Ishikawa (cell line): ENCODE data around the gene LARP1B.
A peak's percentile ranks its signal among the peaks of the same experiment; 100 is the strongest.

Experiments
- CEBPB ChIP-seq: IDR thresholded peaks from 2 replicates; pipeline ENCODE4 v1.6.1; 2012
- CREB1 ChIP-seq: IDR thresholded peaks from 2 replicates; pipeline ENCODE4 v1.6.1; 2012; ENCODE audit warnings: low read depth
- EGR1 ChIP-seq: IDR thresholded peaks from 2 replicates; pipeline ENCODE4 v1.6.1; 2012
- EP300 ChIP-seq: IDR thresholded peaks from 2 replicates; pipeline ENCODE4 v1.6.1; 2012; ENCODE audit warnings: borderline replicate concordance
- FOXM1 ChIP-seq: IDR thresholded peaks from 2 replicates; pipeline ENCODE4 v1.6.1; 2012; ENCODE audit warnings: low read depth, borderline replicate concordance
- NFIC ChIP-seq: IDR thresholded peaks from 2 replicates; pipeline ENCODE4 v1.6.1; 2012
- RAD21 ChIP-seq: IDR thresholded peaks from 2 replicates; pipeline ENCODE4 v1.6.1; 2012; ENCODE audit warnings: low read depth
- TAF1 ChIP-seq: IDR thresholded peaks from 2 replicates; pipeline ENCODE4 v1.6.1; 2012; ENCODE audit warnings: low read depth, mild to moderate bottlenecking
- TCF12 ChIP-seq: IDR thresholded peaks from 2 replicates; pipeline ENCODE4 v1.6.1; 2012; ENCODE audit warnings: low read depth
- TEAD4 ChIP-seq: IDR thresholded peaks from 2 replicates; pipeline ENCODE4 v1.6.1; 2012
- YY1 ChIP-seq: IDR thresholded peaks from 2 replicates; pipeline ENCODE4 v1.6.1; 2012; ENCODE audit warnings: low read depth
- ZBTB7A ChIP-seq: IDR thresholded peaks from 2 replicates; pipeline ENCODE4 v1.6.1; 2012; ENCODE audit warnings: low read depth
- TF ChIP-seq, protein P1 (sequence below): IDR thresholded peaks from 2 replicates; pipeline ENCODE4 v1.6.1; 2012
- TF ChIP-seq, protein P2 (sequence below): IDR thresholded peaks from 2 replicates; pipeline ENCODE4 v1.6.1; 2012; ENCODE audit warnings: low read depth, mild to moderate bottlenecking
- TF ChIP-seq, protein P3 (sequence below): IDR thresholded peaks from 2 replicates; pipeline ENCODE4 v1.6.1; 2012

Gene LARP1B

DNA sequence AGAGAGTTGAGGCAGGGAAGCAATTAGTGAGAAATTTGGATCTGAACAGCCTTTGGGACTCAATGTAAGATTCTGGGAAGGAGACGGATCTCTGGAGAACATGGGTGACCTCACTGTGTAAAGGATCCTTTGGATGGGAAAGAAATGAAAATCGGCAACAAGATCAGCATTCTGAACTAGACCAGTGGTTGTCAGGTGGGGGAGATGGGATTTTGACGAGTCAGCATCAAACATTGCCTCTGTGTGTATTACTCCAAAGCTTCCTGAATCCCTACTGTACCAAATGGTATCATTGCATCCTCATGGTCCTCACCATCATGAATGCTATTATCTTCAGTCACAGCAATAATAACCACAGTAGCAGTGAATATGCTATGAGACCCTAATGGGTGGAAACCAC, 173.7 kb downstream of the LARP1B start:
- TF ChIP-seq EGR1 (no peak), CREB1 (no peak), TAF1 (no peak), RAD21 (no peak), TEAD4 (no peak), CEBPB (no peak), TCF12 (no peak)
- TF ChIP-seq, protein P1, sequence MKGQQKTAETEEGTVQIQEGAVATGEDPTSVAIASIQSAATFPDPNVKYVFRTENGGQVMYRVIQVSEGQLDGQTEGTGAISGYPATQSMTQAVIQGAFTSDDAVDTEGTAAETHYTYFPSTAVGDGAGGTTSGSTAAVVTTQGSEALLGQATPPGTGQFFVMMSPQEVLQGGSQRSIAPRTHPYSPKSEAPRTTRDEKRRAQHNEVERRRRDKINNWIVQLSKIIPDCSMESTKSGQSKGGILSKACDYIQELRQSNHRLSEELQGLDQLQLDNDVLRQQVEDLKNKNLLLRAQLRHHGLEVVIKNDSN: no peak

DNA sequence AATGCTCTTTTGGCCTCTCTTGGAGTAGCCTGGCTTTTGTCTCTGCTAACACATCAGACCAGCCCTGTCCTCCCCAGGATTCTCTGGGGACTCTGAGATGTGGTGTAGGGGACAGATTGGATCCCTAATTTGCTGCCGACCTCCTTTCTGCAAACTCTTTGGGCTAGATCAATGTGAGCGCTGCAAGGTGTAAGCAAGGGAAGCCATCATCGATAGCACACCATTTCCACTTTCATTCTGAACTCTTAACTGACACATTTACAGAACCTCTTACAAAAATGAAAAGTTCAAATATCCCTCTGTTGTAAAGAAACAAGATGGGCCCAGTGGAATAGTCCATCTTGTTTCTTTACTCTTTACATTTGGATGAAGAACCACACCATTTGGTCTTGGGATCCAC, 179.9 kb downstream of the LARP1B start:
- TF ChIP-seq EGR1 (no peak), YY1 (no peak), CEBPB (no peak), EP300 (no peak)

DNA sequence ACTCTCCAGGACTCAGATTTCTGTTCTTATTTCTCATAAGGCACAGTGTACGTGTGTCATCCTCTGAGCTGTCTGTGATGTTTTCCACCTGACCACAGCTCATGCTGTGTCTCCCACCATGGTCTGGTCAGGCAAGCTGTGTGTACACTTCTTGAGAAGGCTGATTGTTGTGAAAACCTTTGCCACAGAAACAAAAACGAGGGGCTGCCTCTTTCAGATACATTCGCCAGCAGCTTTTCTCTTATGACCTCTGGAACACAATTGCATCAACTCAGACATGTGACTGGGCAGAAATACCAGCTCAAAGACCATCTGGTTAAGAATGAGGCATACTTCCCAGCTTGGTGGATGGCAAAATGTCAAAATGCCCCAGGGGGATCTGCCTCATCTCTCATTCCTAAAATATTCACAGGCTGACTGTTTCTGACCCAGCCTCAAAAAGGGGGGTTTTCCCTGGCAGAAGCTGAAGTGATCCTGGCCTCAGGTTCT, 180.4 kb downstream of the LARP1B start:
- TF ChIP-seq NFIC (0 out of 2 replicates have a peak, but pooled peaks have one; percentile 7), TCF12 (no peak)

DNA sequence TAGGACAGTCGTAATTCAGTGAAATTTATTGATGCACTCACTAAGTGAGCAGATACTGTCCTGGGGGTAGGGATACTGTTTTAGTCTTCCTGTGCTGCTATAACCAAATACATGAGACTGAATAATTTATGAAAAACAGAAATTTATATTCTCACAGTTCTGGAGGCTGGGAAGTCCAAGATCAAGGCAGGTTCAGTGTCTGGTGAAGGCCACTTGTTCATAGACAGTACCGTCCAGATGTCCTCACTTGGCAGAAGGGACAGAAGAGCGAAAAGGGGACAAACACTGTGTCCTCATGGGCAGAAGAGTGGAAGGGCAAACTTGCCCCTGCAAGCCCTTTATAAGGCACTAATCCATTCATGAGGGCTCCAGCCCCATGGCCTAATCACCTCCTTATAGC, 180.9 kb downstream of the LARP1B start:
- TF ChIP-seq NFIC (no peak), CEBPB (no peak), CREB1 (no peak), ZBTB7A (no peak)
- TF ChIP-seq, protein P2, sequence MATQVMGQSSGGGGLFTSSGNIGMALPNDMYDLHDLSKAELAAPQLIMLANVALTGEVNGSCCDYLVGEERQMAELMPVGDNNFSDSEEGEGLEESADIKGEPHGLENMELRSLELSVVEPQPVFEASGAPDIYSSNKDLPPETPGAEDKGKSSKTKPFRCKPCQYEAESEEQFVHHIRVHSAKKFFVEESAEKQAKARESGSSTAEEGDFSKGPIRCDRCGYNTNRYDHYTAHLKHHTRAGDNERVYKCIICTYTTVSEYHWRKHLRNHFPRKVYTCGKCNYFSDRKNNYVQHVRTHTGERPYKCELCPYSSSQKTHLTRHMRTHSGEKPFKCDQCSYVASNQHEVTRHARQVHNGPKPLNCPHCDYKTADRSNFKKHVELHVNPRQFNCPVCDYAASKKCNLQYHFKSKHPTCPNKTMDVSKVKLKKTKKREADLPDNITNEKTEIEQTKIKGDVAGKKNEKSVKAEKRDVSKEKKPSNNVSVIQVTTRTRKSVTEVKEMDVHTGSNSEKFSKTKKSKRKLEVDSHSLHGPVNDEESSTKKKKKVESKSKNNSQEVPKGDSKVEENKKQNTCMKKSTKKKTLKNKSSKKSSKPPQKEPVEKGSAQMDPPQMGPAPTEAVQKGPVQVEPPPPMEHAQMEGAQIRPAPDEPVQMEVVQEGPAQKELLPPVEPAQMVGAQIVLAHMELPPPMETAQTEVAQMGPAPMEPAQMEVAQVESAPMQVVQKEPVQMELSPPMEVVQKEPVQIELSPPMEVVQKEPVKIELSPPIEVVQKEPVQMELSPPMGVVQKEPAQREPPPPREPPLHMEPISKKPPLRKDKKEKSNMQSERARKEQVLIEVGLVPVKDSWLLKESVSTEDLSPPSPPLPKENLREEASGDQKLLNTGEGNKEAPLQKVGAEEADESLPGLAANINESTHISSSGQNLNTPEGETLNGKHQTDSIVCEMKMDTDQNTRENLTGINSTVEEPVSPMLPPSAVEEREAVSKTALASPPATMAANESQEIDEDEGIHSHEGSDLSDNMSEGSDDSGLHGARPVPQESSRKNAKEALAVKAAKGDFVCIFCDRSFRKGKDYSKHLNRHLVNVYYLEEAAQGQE: no peak
- TF ChIP-seq, protein P3, sequence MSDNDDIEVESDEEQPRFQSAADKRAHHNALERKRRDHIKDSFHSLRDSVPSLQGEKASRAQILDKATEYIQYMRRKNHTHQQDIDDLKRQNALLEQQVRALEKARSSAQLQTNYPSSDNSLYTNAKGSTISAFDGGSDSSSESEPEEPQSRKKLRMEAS: no peak

DNA sequence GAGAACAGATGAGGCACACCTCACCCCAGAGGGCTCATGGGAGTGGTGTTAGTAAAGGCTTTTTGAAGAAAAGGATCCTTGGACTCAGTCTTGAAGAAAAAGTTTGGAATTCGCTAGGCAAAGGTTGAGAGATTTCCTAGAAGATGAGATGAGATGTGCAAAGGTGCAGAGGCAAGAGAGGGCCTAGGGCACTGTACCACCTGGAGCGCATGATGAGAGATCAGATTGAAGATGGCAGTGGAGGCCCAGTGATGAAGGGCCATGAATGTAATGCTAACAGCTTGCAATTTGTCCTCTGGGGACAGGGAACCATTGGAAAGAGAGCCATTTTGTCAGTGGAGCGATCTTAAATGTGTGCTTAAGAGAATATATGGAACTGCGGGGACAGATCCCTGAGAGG, 181.5 kb downstream of the LARP1B start:
- TF ChIP-seq CREB1 (no peak), CEBPB (no peak), RAD21 (no peak), ZBTB7A (no peak), TAF1 (no peak), NFIC (no peak), TEAD4 (no peak), FOXM1 (no peak), EP300 (no peak)
- TF ChIP-seq, protein P3: no peak
- TF ChIP-seq, protein P1: no peak
- TF ChIP-seq, protein P2: no peak

DNA sequence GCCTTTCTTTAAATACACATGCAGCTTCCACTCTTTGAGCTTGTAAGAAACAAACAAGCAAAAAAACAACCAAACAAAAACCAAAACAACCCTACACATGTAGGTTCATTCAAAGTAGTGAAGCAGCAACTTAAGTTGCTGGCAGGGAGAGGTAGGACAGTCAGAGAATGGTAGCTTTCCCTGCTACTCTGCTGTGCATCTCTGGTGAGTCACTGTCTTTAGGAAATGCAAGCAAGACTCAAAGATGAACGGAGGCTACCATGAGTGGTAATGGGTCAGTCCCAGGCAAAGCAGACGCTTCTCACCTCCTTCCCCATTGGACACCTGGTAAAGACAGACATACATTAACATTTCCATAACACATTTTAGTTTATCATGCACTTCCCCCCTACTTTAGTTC, 183.3 kb downstream of the LARP1B start:
- TF ChIP-seq TEAD4 (no peak), CEBPB (no peak), EGR1 (no peak), ZBTB7A (no peak), RAD21 (no peak), YY1 (no peak), CREB1 (no peak), FOXM1 (no peak), TAF1 (no peak), NFIC (no peak), TCF12 (no peak), EP300 (no peak)
- TF ChIP-seq, protein P1: no peak
- TF ChIP-seq, protein P2: no peak
- TF ChIP-seq, protein P3: no peak
